Naive thymus-derived CD4-positive, alpha-beta T cell (primary cell): ENCODE data around the gene KIF17. TPM values are rescaled to one million over a fixed set of nuclear protein-coding genes. Genes with fewer than 3 reads are reported as not detected.

Experiments used
- ATAC-seq: fragments of 150-1000 bp; cut with Tn5 transposase; 2 replicates; pipeline ENCODE4 v1.10.0; 2021; ENCODE audit warnings: mild to moderate bottlenecking, moderate library complexity
- CTCF ChIA-PET: fragments of 350-600 bp; sonication (Branson Sonifier 250); formaldehyde crosslinking; loops from one replicate; lab custom pipeline; 2021; ENCODE audit warnings: antibody characterized with exemption; lab: Charles Lee
- POLR2A ChIA-PET: fragments of 350-600 bp; sonication (Branson Sonifier 250); formaldehyde crosslinking; loops from one replicate; lab custom pipeline; 2021; ENCODE audit warnings: antibody characterized with exemption, inconsistent platforms; lab: Charles Lee
- DNase-seq, 9 donors: peaks; one replicate each; pipeline versions ENCODE4 v3.0.0 to v3.0.0-alpha.2; 2020 to 2022; ENCODE audit warnings: mixed read lengths in 1 of 9
- H3K27ac ChIP-seq: one replicate; pipeline ENCODE4 v1.7.0; 2013; ENCODE audit warnings: mild to moderate bottlenecking, low read depth, low read length, moderate library complexity
- H3K27me3 ChIP-seq, 2 donors: one replicate each; pipeline ENCODE4 v1.7.0; 2013; ENCODE audit warnings: low read length in 2 of 2, mild to moderate bottlenecking in 2 of 2, moderate library complexity in 2 of 2; ENCODE audit not compliant: control insufficient read depth in 2 of 2, insufficient read depth in 2 of 2
- H3K36me3 ChIP-seq, 3 experiments: 1 replicate in 2 of 3; 2 replicates in 1 of 3; pipeline ENCODE4 v1.7.0; 2013; ENCODE audit warnings: low read length in 3 of 3, mild to moderate bottlenecking in 3 of 3, moderate library complexity in 1 of 3; ENCODE audit not compliant: insufficient read depth in 3 of 3, control insufficient read depth in 2 of 3
- H3K4me1 ChIP-seq, 2 donors: one replicate each; pipeline ENCODE4 v1.7.0; 2013; ENCODE audit warnings: low read length in 2 of 2, mild to moderate bottlenecking in 2 of 2, moderate library complexity in 1 of 2; ENCODE audit not compliant: control insufficient read depth in 2 of 2, insufficient read depth in 2 of 2
- H3K4me3 ChIP-seq: 2 replicates; pipeline ENCODE4 v1.7.0; 2013; ENCODE audit warnings: mild to moderate bottlenecking, low read length
- H3K9me3 ChIP-seq, 3 experiments: 1 replicate in 2 of 3; 2 replicates in 1 of 3; pipeline ENCODE4 v1.7.0; 2013; ENCODE audit warnings: low read length in 3 of 3; ENCODE audit not compliant: control insufficient read depth in 2 of 3
- H3K27ac Mint-ChIP-seq, 9 donors: one replicate each; pipeline ENCODE4 v1.8.0; 2020 to 2022; ENCODE audit warnings: mixed read lengths in 9 of 9, mild to moderate bottlenecking in 8 of 9, moderate library complexity in 5 of 9, inconsistent platforms in 2 of 9
- H3K27me3 Mint-ChIP-seq, 5 donors: one replicate each; pipeline ENCODE4 v1.8.0; 2021 to 2022; ENCODE audit warnings: mixed read lengths in 5 of 5, mild to moderate bottlenecking in 1 of 5
- H3K36me3 Mint-ChIP-seq, 5 donors: one replicate each; pipeline ENCODE4 v1.8.0; 2020 to 2022; ENCODE audit warnings: mixed read lengths in 5 of 5, mild to moderate bottlenecking in 3 of 5, inconsistent platforms in 1 of 5
- H3K4me1 Mint-ChIP-seq, 7 donors: one replicate each; pipeline ENCODE4 v1.8.0; 2020 to 2022; ENCODE audit warnings: mixed read lengths in 7 of 7, mild to moderate bottlenecking in 3 of 7, inconsistent platforms in 1 of 7
- H3K4me3 Mint-ChIP-seq, 10 donors: one replicate each; pipeline ENCODE4 v1.8.0; 2020 to 2022; ENCODE audit warnings: mild to moderate bottlenecking in 10 of 10, mixed read lengths in 10 of 10, moderate library complexity in 6 of 10, inconsistent platforms in 2 of 10
- H3K9me3 Mint-ChIP-seq, 11 donors: one replicate each; pipeline ENCODE4 v1.8.0; 2020 to 2022; ENCODE audit warnings: mixed read lengths in 11 of 11, mild to moderate bottlenecking in 4 of 11, inconsistent platforms in 1 of 11, moderate library complexity in 1 of 11
- intact Hi-C, 2 donors: fragments of 100-400 bp; cut with micrococcal nuclease; formaldehyde crosslinking; loops; one replicate each; pipeline ENCODE4 v1.15.1; 2023
- polyA plus RNA-seq, 2 donors: library from polyadenylated mRNA; unstranded; fragments of 300-500 nt; fragmentation: Illumina TruSeq; gene quantifications; one replicate each; pipeline ENCODE4 v1.2.3, GENCODE V29; 2021
- total RNA-seq, 6 experiments: library from RNA in 5 of 6; stranded (reverse) in 5 of 6; gene quantifications; 1 replicate in 5 of 6; 2 replicates in 1 of 6; pipeline ENCODE4 v1.2.3 and lab custom pipeline; 2021 to 2026

Gene KIF17
- total and polyA plus RNA-seq, 7 experiments from 2014 or later: not detected

DNA sequence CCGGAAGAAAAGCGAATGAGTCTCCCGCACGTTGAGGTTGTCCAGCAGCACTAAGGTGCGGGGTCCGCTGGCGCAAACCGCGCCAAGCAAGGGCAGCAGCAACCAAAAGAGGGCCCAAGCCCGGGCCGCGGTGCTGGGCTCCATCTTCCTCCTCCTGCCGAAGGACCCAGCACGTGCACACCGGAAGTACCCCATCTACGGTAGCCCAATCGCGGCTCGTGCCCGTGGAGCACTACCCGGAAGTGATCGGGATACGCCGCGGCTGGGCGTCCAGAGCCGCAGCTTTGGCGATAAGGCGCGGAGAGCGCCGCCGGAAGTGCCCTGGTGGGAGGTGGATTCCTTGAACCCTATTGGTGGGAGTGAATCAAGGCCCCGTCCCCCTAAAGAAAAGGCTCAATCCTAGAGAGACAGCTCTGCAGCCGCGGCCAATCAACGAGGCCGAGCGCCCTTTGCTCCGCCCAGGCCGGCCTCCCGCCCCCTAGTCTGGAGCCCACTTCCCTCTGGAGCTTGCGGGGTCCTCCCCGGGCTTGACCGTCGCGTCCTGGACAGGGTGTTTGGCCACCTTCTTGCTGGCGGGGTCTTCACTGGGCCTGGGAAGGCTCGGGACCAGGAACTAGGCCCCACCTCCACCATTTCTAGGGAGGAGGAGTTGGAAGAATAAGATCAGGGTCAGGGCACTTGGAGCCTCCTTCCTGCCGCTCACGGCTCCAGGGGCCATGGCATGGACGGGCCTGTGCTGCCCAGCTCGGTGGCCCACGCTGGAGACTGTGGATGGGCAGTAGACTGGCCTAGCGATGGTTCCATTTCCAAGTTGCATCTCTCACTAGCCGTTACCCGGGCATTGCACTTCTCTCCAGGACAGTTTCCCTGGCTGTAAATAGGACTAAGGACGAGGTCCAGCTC is 56.3 kb downstream of the KIF17 start, which contains the start of gene DDOST:
Gene DDOST (minus strand): TSS at position 163 of the 903 bp plus-strand sequence. CDS start 19 bp downstream, at position 144.
- DNase-seq (peak; percentile 78 to 96 (median 94)), ATAC-seq (peak; percentile 98)
- POLR2A ChIA-PET: interaction anchor here (0.6 to 3.1 kb wide), 6 partner anchors 14 to 684 kb away, joined by 3 to 34 read pairs (median 3); partner anchors contain the start of genes HP1BP3 and PINK1
- peak within 1 kb of the TSS; percentile 85 to 99 (median 98) for H3K27ac Mint-ChIP-seq
- H3K36me3 Mint-ChIP-seq: peaks cover 0 to 21% (median 5%) of the 10 kb centered on the region in 5 donors
- intact Hi-C loops: loop anchor here (1.0 to 5.0 kb wide), 9 partner anchors 11 to 1791 kb away; partner anchors contain the start of genes EIF4G3 (in 2 of the 2), HP1BP3 (in 2 of the 2), MUL1 (in 1 of the 2) and PINK1 (in 1 of the 2)
- H3K36me3 ChIP-seq: peaks cover 5 to 31% (median 9%) of the 10 kb centered on the region in 3 experiments
- peak within 1 kb of the TSS; percentile 87 for H3K27ac ChIP-seq
- H3K4me1 Mint-ChIP-seq: peaks cover 31 to 60% (median 41%) of the 10 kb centered on the region in 7 donors
- no peaks in the 10 kb centered on the region for H3K27me3 Mint-ChIP-seq
- CTCF ChIA-PET: interaction anchor here (0.5 to 2.3 kb wide), 3 partner anchors 16 to 35 kb away, joined by 3 to 8 read pairs (median 3); no protein-coding TSS in a partner anchor
- H3K27me3 ChIP-seq: no peaks in the 10 kb centered on the region
- H3K4me1 ChIP-seq: peaks cover 21 to 24% of the 10 kb centered on the region in 2 donors
- peak within 1 kb of the TSS; percentile 93 for H3K4me3 ChIP-seq
- H3K4me3 Mint-ChIP-seq: peak within 1 kb of the TSS; percentile 89 to 99 (median 96)
- no peaks in the 10 kb centered on the region for H3K9me3 ChIP-seq
- H3K9me3 Mint-ChIP-seq: no peaks in the 10 kb centered on the region

DNA sequence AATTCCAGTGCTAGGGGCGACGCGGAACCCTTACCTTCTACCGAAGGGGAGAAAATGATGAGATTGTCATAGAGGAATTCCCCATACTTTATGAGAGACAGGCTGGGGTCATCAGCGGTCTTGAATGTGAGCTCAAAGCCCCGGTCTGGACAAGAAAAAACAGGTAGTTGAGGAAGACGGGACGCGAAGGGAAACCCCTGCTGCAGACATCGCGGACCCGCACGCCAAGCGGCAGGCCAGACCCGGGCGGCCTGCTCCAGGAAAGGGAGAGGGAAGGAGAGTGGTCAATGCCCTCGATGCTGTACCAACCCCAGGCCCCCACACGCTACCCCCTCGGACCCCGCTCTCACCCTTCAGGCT is 57.0 kb downstream of the KIF17 start:
- Mint-ChIP-seq H3K27ac (peak overlapping the region; percentile 85 to 99 (median 98)), H3K9me3 (no peaks in the 10 kb centered on the region), H3K4me3 (peak overlapping the region; percentile 89 to 99 (median 96)), H3K4me1 (peaks cover 31 to 61% (median 43%) of the 10 kb centered on the region in 7 donors), H3K36me3 (peaks cover 0 to 23% (median 5%) of the 10 kb centered on the region in 5 donors), H3K27me3 (no peaks in the 10 kb centered on the region)
- intact Hi-C loops: loop anchor here (1.0 to 5.0 kb wide), 9 partner anchors 11 to 1791 kb away; partner anchors contain the start of genes EIF4G3 (in 2 of the 2), HP1BP3 (in 2 of the 2), MUL1 (in 1 of the 2) and PINK1 (in 1 of the 2)
- Histone ChIP-seq H3K4me1 (peaks cover 21 to 24% of the 10 kb centered on the region in 2 donors), H3K36me3 (peaks cover 9 to 37% (median 11%) of the 10 kb centered on the region in 3 experiments), H3K9me3 (no peaks in the 10 kb centered on the region), H3K27me3 (no peaks in the 10 kb centered on the region), H3K27ac (peak overlapping the region; percentile 87), H3K4me3 (peak overlapping the region; percentile 93)
- no peak for ATAC-seq
- CTCF ChIA-PET: interaction anchor here (0.5 to 2.3 kb wide), 3 partner anchors 15 to 36 kb away, joined by 3 to 8 read pairs (median 3); no protein-coding TSS in a partner anchor
- POLR2A ChIA-PET: interaction anchor here (0.7 to 3.1 kb wide), 5 partner anchors 11 to 127 kb away, joined by 3 to 34 read pairs (median 5); partner anchors contain the start of genes HP1BP3 and PINK1
- peak in 1 of 9 donors; percentile 21 for DNase-seq

DNA sequence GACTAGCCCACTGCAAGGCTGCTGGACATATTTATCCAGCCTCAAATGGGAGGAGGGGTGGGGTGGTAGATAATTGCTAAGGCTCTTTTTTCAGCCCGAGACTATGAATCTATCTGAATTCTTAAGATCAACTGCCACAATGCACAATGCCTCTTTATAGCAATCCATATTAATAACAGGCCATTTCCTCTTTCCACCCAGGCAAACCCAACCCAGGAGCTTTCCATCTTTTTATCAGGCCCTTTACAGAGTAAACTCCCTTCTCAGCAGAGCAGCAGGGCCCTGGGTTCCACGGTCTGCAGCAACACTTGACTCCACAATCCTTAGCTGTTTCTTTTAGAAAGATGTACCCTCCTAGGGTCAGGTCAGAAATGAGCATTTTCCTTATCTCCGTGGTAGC is 57.4 kb downstream of the KIF17 start:
- intact Hi-C loops: loop anchor here in 1 of 2 donors (2.0 to 5.0 kb wide), 2 partner anchors 126 to 1792 kb away; partner anchors contain the start of genes HP1BP3 and ZBTB40
- no peaks in the 10 kb centered on the region for H3K9me3 ChIP-seq
- no peaks in the 10 kb centered on the region for H3K9me3 Mint-ChIP-seq
- ChIA-PET CTCF (interaction anchor here (2.3 kb wide), 1 partner anchor 27 kb away, joined by 8 read pairs; no protein-coding TSS in a partner anchor), POLR2A (interaction anchor here (0.7 to 3.1 kb wide), 5 partner anchors 11 to 127 kb away, joined by 3 to 34 read pairs (median 5); partner anchors contain the start of genes HP1BP3 and PINK1)
- ATAC-seq: no peak
- no peaks in the 10 kb centered on the region for H3K27me3 Mint-ChIP-seq
- H3K36me3 Mint-ChIP-seq: peaks cover 0 to 24% (median 5%) of the 10 kb centered on the region in 5 donors
- H3K36me3 ChIP-seq: peaks cover 9 to 42% (median 16%) of the 10 kb centered on the region in 3 experiments
- H3K27ac ChIP-seq: peak overlapping the region; percentile 87
- peak overlapping the region; percentile 93 for H3K4me3 ChIP-seq
- peaks cover 31 to 61% (median 43%) of the 10 kb centered on the region in 7 donors for H3K4me1 Mint-ChIP-seq
- H3K27ac Mint-ChIP-seq: peak overlapping the region; percentile 85 to 99 (median 98)
- H3K4me3 Mint-ChIP-seq: peak overlapping the region; percentile 89 to 99 (median 96)
- no peak for DNase-seq
- no peaks in the 10 kb centered on the region for H3K27me3 ChIP-seq
- H3K4me1 ChIP-seq: peaks cover 21 to 24% of the 10 kb centered on the region in 2 donors

DNA sequence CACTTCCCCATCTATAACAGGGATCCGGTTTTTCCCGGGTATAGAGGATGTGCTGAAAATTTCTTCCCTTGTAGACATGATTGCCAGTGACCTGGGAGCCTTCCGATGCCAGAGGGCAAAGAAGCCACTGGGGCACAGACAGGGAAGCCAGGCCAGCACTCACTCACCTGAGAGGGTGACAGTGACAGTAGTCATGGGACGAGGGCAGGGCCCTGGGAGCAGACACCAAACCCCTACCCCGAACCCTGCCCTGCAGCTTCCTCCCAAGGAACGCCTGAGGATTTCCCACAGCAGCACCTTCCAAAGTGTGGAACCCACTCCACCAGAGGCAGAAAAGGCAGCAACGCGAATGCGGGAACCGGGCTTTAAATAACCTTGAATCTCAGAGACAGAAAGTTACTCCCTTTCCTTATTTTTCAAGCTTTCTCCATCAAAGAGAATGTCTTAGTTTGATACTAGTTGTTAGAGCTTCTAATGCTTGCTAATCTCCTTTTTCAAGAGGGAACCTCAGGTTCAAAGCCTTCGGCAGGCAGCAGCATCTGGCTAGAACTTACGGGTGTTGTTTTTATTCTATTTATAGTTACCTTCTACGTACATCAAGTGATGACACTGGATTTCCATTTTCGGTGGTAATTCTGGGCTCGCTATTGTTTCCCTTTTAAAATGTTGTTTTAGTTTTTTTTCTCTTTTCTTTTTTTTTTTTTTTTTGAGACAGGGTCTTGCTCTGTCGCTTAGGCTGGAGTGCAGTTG is 59.5 kb downstream of the KIF17 start:
- ChIA-PET POLR2A (interaction anchor here (0.6 kb wide), 1 partner anchor 24 kb away, joined by 3 read pairs; no protein-coding TSS in a partner anchor), CTCF (interaction anchor here (1.0 kb wide), 1 partner anchor 25 kb away, joined by 3 read pairs; the partner anchor contains the start of gene PINK1)
- DNase-seq: peak in 5 of 9 donors; percentile 12 to 52 (median 25)
- peaks cover 31 to 61% (median 43%) of the 10 kb centered on the region in 7 donors for H3K4me1 Mint-ChIP-seq
- Histone ChIP-seq H3K27ac (peak overlapping the region; percentile 87), H3K9me3 (no peaks in the 10 kb centered on the region), H3K4me3 (no peak overlapping the region), H3K27me3 (no peaks in the 10 kb centered on the region), H3K4me1 (peaks cover 21 to 24% of the 10 kb centered on the region in 2 donors), H3K36me3 (peaks cover 18 to 62% (median 33%) of the 10 kb centered on the region in 3 experiments)
- peaks cover 0 to 42% (median 5%) of the 10 kb centered on the region in 5 donors for H3K36me3 Mint-ChIP-seq
- no peaks in the 10 kb centered on the region for H3K27me3 Mint-ChIP-seq
- peak overlapping the region in 2 of 10 donors; percentile 95 to 99 for H3K4me3 Mint-ChIP-seq
- H3K9me3 Mint-ChIP-seq: no peaks in the 10 kb centered on the region
- intact Hi-C loops: no loop called here
- ATAC-seq: no peak
- peak overlapping the region in 6 of 9 donors; percentile 21 to 99 (median 77) for H3K27ac Mint-ChIP-seq

DNA sequence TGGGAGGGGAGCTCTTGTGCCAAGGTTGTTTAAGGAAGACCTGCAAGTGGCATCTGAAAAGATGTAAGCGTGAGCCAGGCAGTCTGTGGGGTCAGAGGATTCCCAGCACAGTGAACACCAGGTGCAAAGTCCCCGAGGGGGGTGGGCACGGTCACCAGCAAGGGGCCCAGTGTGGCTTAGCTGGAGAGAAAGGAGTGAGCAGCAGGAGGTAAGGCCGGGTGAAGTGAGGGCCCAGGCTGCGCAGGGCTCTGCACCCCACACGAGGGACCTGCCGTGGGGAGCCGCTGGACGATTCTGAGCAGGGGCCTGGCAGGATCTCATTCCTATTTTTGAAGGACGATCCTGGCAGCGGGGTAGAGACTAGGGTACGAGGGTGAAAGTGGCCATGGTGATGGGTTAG is 60.8 kb downstream of the KIF17 start:
- Histone ChIP-seq H3K36me3 (peaks cover 22 to 75% (median 33%) of the 10 kb centered on the region in 3 experiments), H3K4me1 (peaks cover 18 to 21% of the 10 kb centered on the region in 2 donors), H3K4me3 (no peak overlapping the region), H3K27ac (no peak overlapping the region), H3K9me3 (no peaks in the 10 kb centered on the region), H3K27me3 (no peaks in the 10 kb centered on the region)
- H3K36me3 Mint-ChIP-seq: peaks cover 0 to 55% (median 5%) of the 10 kb centered on the region in 5 donors
- DNase-seq: no peak
- no peaks in the 10 kb centered on the region for H3K9me3 Mint-ChIP-seq
- no peaks in the 10 kb centered on the region for H3K27me3 Mint-ChIP-seq
- peaks cover 23 to 51% (median 34%) of the 10 kb centered on the region in 7 donors for H3K4me1 Mint-ChIP-seq
- intact Hi-C loops: no loop called here
- H3K4me3 Mint-ChIP-seq: no peak overlapping the region
- H3K27ac Mint-ChIP-seq: peak overlapping the region in 3 of 9 donors; percentile 25 to 62 (median 57)
- ChIA-PET POLR2A (interaction anchor here (0.6 kb wide), 1 partner anchor 1584 kb away, joined by 4 read pairs; no protein-coding TSS in a partner anchor), CTCF (no interaction called here)
- no peak for ATAC-seq
